Measurements from ENCODE around the gene LIN28A.

LIN28A gene

GRCh38 chr1:26434161-26434752 is 23.6 kb downstream of the LIN28A start:
- DNase-seq (ENCODE audit: low read depth) = no peak

- no peak for DNase-seq (ENCODE audit: low read depth)
Observed at GRCh38 chr1:26438041-26438440, 27.4 kb downstream of the LIN28A start.

GRCh38 chr1:26440259-26440658 is 29.6 kb downstream of the LIN28A start:
- DNase-seq (ENCODE audit: low read depth) = no peak

GRCh38 chr1:26449868-26450267 is 39.3 kb downstream of the LIN28A start:
- no peak for DNase-seq (ENCODE audit: low read depth)

- no peak for DNase-seq (ENCODE audit: low read depth)
Observed at GRCh38 chr1:26450908-26451307, 40.3 kb downstream of the LIN28A start.

- DNase-seq (ENCODE audit: low read depth) = no peak
Observed at GRCh38 chr1:26452459-26453183, 42.0 kb downstream of the LIN28A start.

GRCh38 chr1:26459148-26459547 is 48.5 kb downstream of the LIN28A start:
- no peak for DNase-seq (ENCODE audit: low read depth)

GRCh38 chr1:26459573-26460031 is 49.0 kb downstream of the LIN28A start:
- no peak for DNase-seq (ENCODE audit: low read depth)

GRCh38 chr1:26468911-26469310 is 58.3 kb downstream of the LIN28A start:
- no peak for DNase-seq (ENCODE audit: low read depth)

GRCh38 chr1:26469558-26469957 is 58.9 kb downstream of the LIN28A start:
- DNase-seq (ENCODE audit: low read depth) = no peak

GRCh38 chr1:26470878-26471497 is 60.4 kb downstream of the LIN28A start:
- DNase-seq (ENCODE audit: low read depth) = no peak

- peak; percentile 8 for DNase-seq (ENCODE audit: low read depth)
Observed at GRCh38 chr1:26471498-26472319, 61.1 kb downstream of the LIN28A start.

- peak; percentile 83 for DNase-seq (ENCODE audit: low read depth)
Observed at GRCh38 chr1:26472320-26472900, 61.8 kb downstream of the LIN28A start, which contains the start of gene HMGN2. TSS of gene HMGN2 (plus strand) at chr1:26472440. CDS start at chr1:26472613, 173 bp downstream.

- DNase-seq (ENCODE audit: low read depth) = peak; percentile 95
Observed at GRCh38 chr1:26472901-26473845, 62.6 kb downstream of the LIN28A start.

GRCh38 chr1:26474818-26475217 is 64.2 kb downstream of the LIN28A start:
- no peak for DNase-seq (ENCODE audit: low read depth)

- no peak for DNase-seq (ENCODE audit: low read depth)
Observed at GRCh38 chr1:26475989-26476388, 65.4 kb downstream of the LIN28A start.

GRCh38 chr1:26476958-26477357 is 66.3 kb downstream of the LIN28A start:
- no peak for DNase-seq (ENCODE audit: low read depth)

- DNase-seq (ENCODE audit: low read depth) = no peak
Observed at GRCh38 chr1:26477446-26478152, 67.0 kb downstream of the LIN28A start.

- no peak for DNase-seq (ENCODE audit: low read depth)
Observed at GRCh38 chr1:26478159-26478558, 67.5 kb downstream of the LIN28A start.

- DNase-seq (ENCODE audit: low read depth) = no peak
Observed at GRCh38 chr1:26478988-26479387, 68.4 kb downstream of the LIN28A start.
